Chondrocyte (in vitro differentiated cells): ENCODE measurements around the gene LIPC. TPM values are rescaled to one million over a fixed set of nuclear protein-coding genes. Genes with fewer than 3 reads are reported as not detected.

ENCODE experiments used
- DNase-seq: peaks from one replicate; pipeline ENCODE4 v3.0.0; 2021; ENCODE audit warnings: mixed read lengths, low spot score
- H3K27ac Mint-ChIP-seq: one replicate; pipeline ENCODE4 v1.8.0; 2021; ENCODE audit warnings: mild to moderate bottlenecking, moderate library complexity, mixed read lengths; ENCODE audit not compliant: unreplicated experiment
- H3K27me3 Mint-ChIP-seq: 2 replicates; pipeline ENCODE4 v1.8.0; 2021; ENCODE audit warnings: low read depth, mixed read lengths
- H3K36me3 Mint-ChIP-seq: 2 replicates; pipeline ENCODE4 v1.8.0; 2021; ENCODE audit warnings: low read depth, mixed read lengths
- H3K4me1 Mint-ChIP-seq: 2 replicates; pipeline ENCODE4 v1.8.0; 2021; ENCODE audit warnings: low read depth, mild to moderate bottlenecking, mixed read lengths
- H3K4me3 Mint-ChIP-seq: one replicate; pipeline ENCODE4 v1.8.0; 2021; ENCODE audit warnings: mild to moderate bottlenecking, moderate library complexity, mixed read lengths; ENCODE audit not compliant: unreplicated experiment
- H3K9me3 Mint-ChIP-seq: 2 replicates; pipeline ENCODE4 v1.8.0; 2021; ENCODE audit warnings: low read depth, mixed read lengths
- total RNA-seq: library from RNA; stranded (reverse); gene quantifications from 3 replicates; pipeline ENCODE4 v1.2.1, GENCODE V29; 2021
- TF ChIP-seq, protein P1 (sequence below): fragments of 200-600 bp; sonication (generic); IDR thresholded peaks from 2 replicates; pipeline ENCODE4 v1.5.0; 2021; ENCODE audit warnings: antibody characterized with exemption, mild to moderate bottlenecking, moderate library complexity

The LIPC gene
- total RNA-seq, 1 donor from 2014 or later: not detected

DNA sequence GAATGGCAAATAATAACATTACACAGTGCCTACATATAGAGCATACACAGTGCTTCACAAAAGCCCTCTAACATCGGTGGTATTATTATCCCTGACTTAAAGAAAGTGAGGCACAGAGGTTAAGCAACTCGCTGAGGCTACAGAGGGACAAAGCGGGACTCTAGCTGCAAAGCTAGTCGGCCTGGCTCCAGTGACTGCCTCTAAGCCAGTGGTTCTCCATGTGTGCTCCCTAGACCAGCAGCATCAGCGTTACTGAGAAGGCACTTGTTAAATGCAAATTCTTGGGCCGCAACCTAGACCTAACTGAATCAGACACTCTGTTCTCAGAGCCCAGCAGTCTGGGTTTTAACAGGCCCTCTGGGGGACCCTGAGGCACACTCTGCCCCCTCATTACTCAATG lies 33.1 kb upstream of the LIPC start:
- Mint-ChIP-seq H3K27ac (no peak overlapping the region), H3K36me3 (no peaks in the 10 kb centered on the region), H3K9me3 (no peaks in the 10 kb centered on the region), H3K27me3 (no peaks in the 10 kb centered on the region), H3K4me1 (peaks cover 29% of the 10 kb centered on the region), H3K4me3 (no peak overlapping the region)
- TF ChIP-seq, protein P1, sequence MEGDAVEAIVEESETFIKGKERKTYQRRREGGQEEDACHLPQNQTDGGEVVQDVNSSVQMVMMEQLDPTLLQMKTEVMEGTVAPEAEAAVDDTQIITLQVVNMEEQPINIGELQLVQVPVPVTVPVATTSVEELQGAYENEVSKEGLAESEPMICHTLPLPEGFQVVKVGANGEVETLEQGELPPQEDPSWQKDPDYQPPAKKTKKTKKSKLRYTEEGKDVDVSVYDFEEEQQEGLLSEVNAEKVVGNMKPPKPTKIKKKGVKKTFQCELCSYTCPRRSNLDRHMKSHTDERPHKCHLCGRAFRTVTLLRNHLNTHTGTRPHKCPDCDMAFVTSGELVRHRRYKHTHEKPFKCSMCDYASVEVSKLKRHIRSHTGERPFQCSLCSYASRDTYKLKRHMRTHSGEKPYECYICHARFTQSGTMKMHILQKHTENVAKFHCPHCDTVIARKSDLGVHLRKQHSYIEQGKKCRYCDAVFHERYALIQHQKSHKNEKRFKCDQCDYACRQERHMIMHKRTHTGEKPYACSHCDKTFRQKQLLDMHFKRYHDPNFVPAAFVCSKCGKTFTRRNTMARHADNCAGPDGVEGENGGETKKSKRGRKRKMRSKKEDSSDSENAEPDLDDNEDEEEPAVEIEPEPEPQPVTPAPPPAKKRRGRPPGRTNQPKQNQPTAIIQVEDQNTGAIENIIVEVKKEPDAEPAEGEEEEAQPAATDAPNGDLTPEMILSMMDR: no peak
- DNase-seq: no peak

DNA sequence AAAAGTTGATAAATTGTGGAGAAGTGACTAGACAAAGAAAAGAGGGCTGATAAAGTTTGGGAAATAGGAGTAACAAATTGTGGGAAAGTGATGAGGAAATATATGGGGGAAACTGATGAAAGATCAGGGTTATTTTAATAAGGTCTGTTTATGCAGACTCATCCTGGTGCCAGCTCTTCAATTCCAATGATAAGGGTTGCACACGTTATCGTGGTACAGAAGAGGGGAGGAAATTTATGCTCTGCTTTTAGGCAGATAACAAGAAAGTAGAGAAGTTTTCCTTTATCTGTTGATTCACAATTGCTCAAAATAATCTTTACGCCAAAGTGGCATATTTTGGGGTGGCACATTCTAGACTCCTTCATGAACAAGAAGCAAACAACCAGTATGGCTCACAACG lies 32.1 kb upstream of the LIPC start:
- Mint-ChIP-seq H3K27me3 (no peaks in the 10 kb centered on the region), H3K9me3 (no peaks in the 10 kb centered on the region), H3K27ac (no peak overlapping the region), H3K4me1 (peaks cover 26% of the 10 kb centered on the region), H3K4me3 (no peak overlapping the region), H3K36me3 (no peaks in the 10 kb centered on the region)
- TF ChIP-seq, protein P1: no peak
- no peak for DNase-seq

DNA sequence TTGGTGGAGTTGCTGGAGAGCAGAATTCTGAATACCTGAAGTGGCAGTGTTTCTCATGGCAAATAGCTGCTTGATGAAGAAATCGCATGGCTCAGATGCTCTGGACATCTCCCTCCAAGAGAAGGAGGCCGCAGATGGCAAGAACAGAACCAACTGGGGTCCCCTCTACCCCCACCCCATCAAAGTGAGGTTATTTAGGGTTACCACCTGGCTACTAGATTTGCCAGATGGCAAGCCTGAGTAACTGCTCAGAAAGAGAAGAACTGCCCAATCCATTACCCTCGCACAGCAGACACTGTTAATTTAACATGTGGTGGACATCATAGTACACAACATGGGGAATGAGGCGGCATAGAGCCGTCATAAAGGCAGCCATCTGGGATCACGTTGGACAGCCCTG lies 30.5 kb upstream of the LIPC start:
- DNase-seq: no peak
- Mint-ChIP-seq H3K9me3 (no peaks in the 10 kb centered on the region), H3K27me3 (peaks cover 1% of the 10 kb centered on the region), H3K4me1 (peaks cover 14% of the 10 kb centered on the region), H3K36me3 (no peaks in the 10 kb centered on the region), H3K27ac (no peak overlapping the region), H3K4me3 (no peak overlapping the region)
- TF ChIP-seq, protein P1: no peak

DNA sequence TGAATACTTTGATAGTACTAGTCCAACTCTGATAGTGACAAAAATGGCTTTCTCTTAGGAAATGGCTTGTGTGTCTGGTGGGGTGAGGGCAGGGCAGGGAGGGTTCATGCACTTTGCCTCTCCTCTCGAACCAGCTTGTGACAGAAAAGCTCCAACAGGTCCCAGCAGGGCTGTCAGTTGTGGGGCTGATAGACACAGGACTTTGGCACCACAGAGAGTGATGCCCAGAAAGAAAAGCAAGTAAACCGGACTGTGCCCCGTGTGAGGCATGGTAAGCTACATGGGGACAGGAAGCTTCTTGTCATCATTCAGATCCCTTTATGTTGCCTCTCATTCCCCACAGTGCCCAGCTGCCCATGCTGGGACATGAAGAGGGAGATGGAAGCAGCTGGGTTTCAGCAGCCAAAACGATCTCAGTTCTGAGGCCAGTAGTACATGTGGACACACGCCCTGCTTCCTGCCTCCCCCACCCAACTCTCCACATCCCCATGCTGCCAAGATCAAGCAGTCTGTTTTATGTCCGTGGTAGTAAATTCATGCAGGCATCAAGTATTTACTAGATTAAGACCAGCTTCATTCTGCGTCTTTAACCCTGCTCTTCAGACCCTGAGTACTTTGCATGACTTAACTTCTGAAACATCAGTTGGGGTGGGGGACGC lies 29.7 kb upstream of the LIPC start:
- TF ChIP-seq, protein P1: no peak
- peaks cover 1% of the 10 kb centered on the region for H3K27me3 Mint-ChIP-seq
- peaks cover 1% of the 10 kb centered on the region for H3K36me3 Mint-ChIP-seq
- peaks cover 5% of the 10 kb centered on the region for H3K4me1 Mint-ChIP-seq
- DNase-seq: no peak
- no peaks in the 10 kb centered on the region for H3K9me3 Mint-ChIP-seq
- no peak overlapping the region for H3K4me3 Mint-ChIP-seq
- H3K27ac Mint-ChIP-seq: no peak overlapping the region

DNA sequence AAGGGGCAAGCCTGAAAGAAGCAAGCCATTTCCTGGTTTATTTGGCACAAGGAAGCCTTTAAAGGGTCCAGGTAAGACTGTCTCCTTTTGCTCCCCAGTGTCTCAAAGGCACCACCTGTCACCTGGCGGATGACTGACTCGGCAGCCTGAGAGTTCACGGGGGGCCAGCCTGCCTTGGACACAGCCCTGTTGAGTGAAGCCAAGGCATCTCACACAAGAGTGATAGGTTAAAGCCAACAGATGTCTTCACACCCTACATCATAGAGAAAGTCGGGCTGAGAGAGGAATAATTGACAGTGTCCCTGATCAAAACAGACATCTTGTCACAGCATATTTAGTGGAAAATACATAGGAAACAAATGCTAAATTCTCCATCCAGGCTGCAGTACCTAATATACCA lies 28.2 kb upstream of the LIPC start:
- Mint-ChIP-seq H3K4me3 (no peak overlapping the region), H3K9me3 (no peaks in the 10 kb centered on the region), H3K27ac (no peak overlapping the region), H3K36me3 (peaks cover 1% of the 10 kb centered on the region), H3K27me3 (peaks cover 1% of the 10 kb centered on the region), H3K4me1 (no peaks in the 10 kb centered on the region)
- no peak for DNase-seq
- TF ChIP-seq, protein P1: no peak
